Liver (tissue), 9 donors: ENCODE measurements around the gene APBB3. TPM values are rescaled to one million over a fixed set of nuclear protein-coding genes. Genes with fewer than 3 reads are reported as not detected.

Experiments used
- DNase-seq: peaks from one replicate; pipeline ENCODE4 v3.0.0-alpha.2; 2017; ENCODE audit warnings: low spot score
- H3K27ac ChIP-seq, 2 donors: one replicate each; pipeline ENCODE4 v1.7.0; 2013; ENCODE audit warnings: inconsistent platforms in 2 of 2, low read length in 2 of 2, control low read depth in 1 of 2, low read depth in 1 of 2, mild to moderate bottlenecking in 1 of 2
- H3K27me3 ChIP-seq, 4 donors: one replicate each; pipeline versions ENCODE4 v1.6.1 to v1.7.0; 2013; ENCODE audit warnings: low read length in 3 of 4, inconsistent platforms in 1 of 4, mild to moderate bottlenecking in 1 of 4, moderate library complexity in 1 of 4; ENCODE audit not compliant: control insufficient read depth in 4 of 4, insufficient read depth in 4 of 4
- H3K36me3 ChIP-seq, 4 donors: one replicate each; pipeline versions ENCODE4 v1.6.1 to v1.7.0; 2013; ENCODE audit warnings: low read length in 3 of 4, mild to moderate bottlenecking in 3 of 4, low read depth in 1 of 4, moderate library complexity in 1 of 4; ENCODE audit not compliant: control insufficient read depth in 4 of 4, insufficient read depth in 3 of 4
- H3K4me1 ChIP-seq, 4 donors: one replicate each; pipeline versions ENCODE4 v1.6.1 to v1.7.0; 2013; ENCODE audit warnings: low read length in 3 of 4, mild to moderate bottlenecking in 3 of 4, moderate library complexity in 1 of 4; ENCODE audit not compliant: control insufficient read depth in 4 of 4, insufficient read depth in 4 of 4
- H3K4me3 ChIP-seq, 3 donors: one replicate each; pipeline versions ENCODE4 v1.6.1 to v1.7.0; 2013; ENCODE audit warnings: low read length in 3 of 3, control low read depth in 1 of 3, low read depth in 1 of 3, mild to moderate bottlenecking in 1 of 3
- H3K9ac ChIP-seq, 2 donors: one replicate each; pipeline ENCODE4 v1.7.0; 2013; ENCODE audit warnings: low read length in 2 of 2, mild to moderate bottlenecking in 2 of 2, moderate library complexity in 2 of 2, control low read depth in 1 of 2, low read depth in 1 of 2
- H3K9me3 ChIP-seq, 4 donors: one replicate each; pipeline versions ENCODE4 v1.6.1 to v1.7.0; 2013; ENCODE audit warnings: low read length in 3 of 4; ENCODE audit not compliant: control insufficient read depth in 4 of 4
- ATF3 ChIP-seq: IDR thresholded peaks from 2 replicates; pipeline ENCODE4 v1.6.1; 2016; ENCODE audit warnings: antibody characterized with exemption
- CTCF ChIP-seq: fragments of 150-350 bp; IDR thresholded peaks from 2 replicates; pipeline ENCODE4 v1.5.1; 2017; ENCODE audit warnings: improper control_type of control experiment, low read depth, low read length; ENCODE audit not compliant: missing input control
- EGR1 ChIP-seq, 2 donors: IDR thresholded peaks; 2 replicates each; pipeline ENCODE4 v1.6.1; 2016 to 2018; ENCODE audit warnings: antibody characterized with exemption in 2 of 2, low read depth in 2 of 2
- FOXA1 ChIP-seq: IDR thresholded peaks from 2 replicates; pipeline ENCODE4 v1.6.1; 2016; ENCODE audit warnings: antibody characterized with exemption
- FOXA2 ChIP-seq: IDR thresholded peaks from 2 replicates; pipeline ENCODE4 v1.6.1; 2016; ENCODE audit warnings: antibody characterized with exemption
- GABPA ChIP-seq, 2 donors: IDR thresholded peaks in 1 of 2; conservative IDR thresholded peaks in 1 of 2; 2 replicates each; pipeline ENCODE4 v1.6.1; 2016; ENCODE audit warnings: antibody characterized with exemption in 2 of 2, mild to moderate bottlenecking in 1 of 2, moderate library complexity in 1 of 2
- HNF4A ChIP-seq, 2 donors: conservative IDR thresholded peaks; 2 replicates each; pipeline ENCODE4 v1.6.1; 2016; ENCODE audit warnings: antibody characterized with exemption in 2 of 2, mild to moderate bottlenecking in 2 of 2
- HNF4G ChIP-seq: IDR thresholded peaks from 2 replicates; pipeline ENCODE4 v1.6.1; 2016; ENCODE audit warnings: antibody characterized with exemption
- JUND ChIP-seq, 2 donors: IDR thresholded peaks; 2 replicates each; pipeline ENCODE4 v1.6.1; 2016; ENCODE audit warnings: antibody characterized with exemption in 2 of 2
- NR2F2 ChIP-seq: IDR thresholded peaks from 2 replicates; pipeline ENCODE4 v1.6.1; 2016; ENCODE audit warnings: antibody characterized with exemption
- RAD21 ChIP-seq, 2 donors: IDR thresholded peaks; 2 replicates each; pipeline ENCODE4 v1.6.1; 2016; ENCODE audit warnings: antibody characterized with exemption in 2 of 2, mild to moderate bottlenecking in 2 of 2
- REST ChIP-seq: IDR thresholded peaks from 2 replicates; pipeline ENCODE4 v1.6.1; 2016; ENCODE audit warnings: antibody characterized with exemption, mild to moderate bottlenecking
- RXRA ChIP-seq, 2 donors: IDR thresholded peaks; 2 replicates each; pipeline ENCODE4 v1.6.1; 2017 to 2018; ENCODE audit warnings: antibody characterized with exemption in 2 of 2, mild to moderate bottlenecking in 1 of 2
- TAF1 ChIP-seq: conservative IDR thresholded peaks from 2 replicates; pipeline ENCODE4 v1.6.1; 2016; ENCODE audit warnings: antibody characterized with exemption, mild to moderate bottlenecking
- YY1 ChIP-seq: IDR thresholded peaks from 2 replicates; pipeline ENCODE4 v1.6.1; 2016; ENCODE audit warnings: antibody characterized with exemption, mild to moderate bottlenecking
- WGBS: extraction: QIAGEN DNeasy Blood & Tissue Kit; methylation state at CpG from one replicate; pipeline ENCODE4 v1.1.7; 2013; 5-methylcytosine and 5-hydroxymethylcytosine counted together
- polyA plus RNA-seq, 2 donors: library from polyadenylated mRNA; stranded (reverse) in 1 of 2; unstranded in 1 of 2; fragments of 200-250 nt in 1 of 2; fragments of >200 nt in 1 of 2; fragmentation: Nextera tagmentation in 1 of 2; extraction: Ambion mirVana in 1 of 2; gene quantifications; one replicate each; pipeline versions ENCODE4 v1.2.1 to v1.2.3, GENCODE V29; 2013 to 2015
- total RNA-seq, 2 donors: library from RNA; depleted of rRNA; stranded (reverse); fragments of >200 nt; gene quantifications; one replicate each; pipeline ENCODE4 v1.2.3, GENCODE V29; 2014
- donor health status: healthy.
- donor health status: healthy.
- donor health status: healthy.
- donor health status: healthy.
- donor health status: healthy.

APBB3 gene
- total and polyA plus RNA-seq, 4 donors: 4.6 to 40.5 (median 19.6) TPM

- Histone ChIP-seq H3K27me3 (no peaks in the 10 kb centered on the region), H3K4me3 (no peak overlapping the region), H3K9me3 (no peaks in the 10 kb centered on the region), H3K4me1 (peaks cover 4 to 42% (median 35%) of the 10 kb centered on the region in 4 donors), H3K9ac (no peak overlapping the region), H3K36me3 (peaks cover 0 to 18% (median 15%) of the 10 kb centered on the region in 4 donors), H3K27ac (no peak overlapping the region)
- 89% methylated on average over 4 of the region's 4 CpGs for WGBS
- TF ChIP-seq NR2F2 (no peak), HNF4G (no peak), TAF1 (no peak), YY1 (no peak), FOXA1 (no peak), ATF3 (no peak), GABPA (IDR thresholded peaks at IDR 0.05 in 1 of 2, conservative IDR thresholded peaks at IDR 0.05 in 1 of 2) (no peak), CTCF (no peak), RXRA (IDR thresholded peaks at IDR 0.05) (no peak), REST (no peak), HNF4A (conservative IDR thresholded peaks at IDR 0.05) (no peak), EGR1 (IDR thresholded peaks at IDR 0.05; ENCODE audit: low read depth in 2 of 2) (no peak), JUND (IDR thresholded peaks at IDR 0.05) (no peak), RAD21 (IDR thresholded peaks at IDR 0.05) (no peak)
- DNase-seq: no peak
Measured at GRCh38 chr5:140551872-140552271, 12.5 kb downstream of the APBB3 start.

- peak overlapping the region in 1 of 2 donors; percentile 91 for H3K27ac ChIP-seq
Measured at GRCh38 chr5:140550147-140551079, 14.0 kb downstream of the APBB3 start.

More at GRCh38 chr5:140550147-140551079, 14.0 kb downstream of the APBB3 start:
- DNase-seq: no peak
- Histone ChIP-seq H3K9ac (no peak overlapping the region), H3K36me3 (peaks cover 0 to 18% (median 15%) of the 10 kb centered on the region in 4 donors), H3K4me1 (peaks cover 8 to 45% (median 33%) of the 10 kb centered on the region in 4 donors), H3K27me3 (no peaks in the 10 kb centered on the region), H3K4me3 (no peak overlapping the region), H3K9me3 (no peaks in the 10 kb centered on the region)
- no peak for TF ChIP-seq RAD21 (IDR thresholded peaks at IDR 0.05)
- TF ChIP-seq EGR1 (IDR thresholded peaks at IDR 0.05; ENCODE audit: low read depth in 2 of 2): no peak
- no peak for TF ChIP-seq YY1
- TF ChIP-seq RXRA (IDR thresholded peaks at IDR 0.05): no peak
- no peak for TF ChIP-seq TAF1
- no peak for TF ChIP-seq FOXA2
- TF ChIP-seq HNF4G: no peak
- no peak for TF ChIP-seq HNF4A (conservative IDR thresholded peaks at IDR 0.05)
- TF ChIP-seq CTCF: no peak
- TF ChIP-seq REST: no peak
- TF ChIP-seq JUND (IDR thresholded peaks at IDR 0.05): no peak
- 94% methylated on average over 11 of the region's 11 CpGs for WGBS
